ENCODE measurements around the gene RAB3GAP1.
"Not testable (repeated sequence)": the region's sequence is repeated elsewhere in the genome, so short reads cannot be mapped to it uniquely, and the experiment has no call there.

Gene RAB3GAP1

GRCh38 chr2:135097532-135098231 is 45.6 kb downstream of the RAB3GAP1 start:
- peaks cover 12% of the 10 kb centered on the region for H3K36me3 ChIP-seq
- no peak for DNase-seq
- no peaks in the 10 kb centered on the region for H3K9me3 ChIP-seq (ENCODE audit: severe bottlenecking)
- no peak overlapping the region for H3K4me3 ChIP-seq (ENCODE audit: low read depth, low read length)
- TF ChIP-seq, protein P1, sequence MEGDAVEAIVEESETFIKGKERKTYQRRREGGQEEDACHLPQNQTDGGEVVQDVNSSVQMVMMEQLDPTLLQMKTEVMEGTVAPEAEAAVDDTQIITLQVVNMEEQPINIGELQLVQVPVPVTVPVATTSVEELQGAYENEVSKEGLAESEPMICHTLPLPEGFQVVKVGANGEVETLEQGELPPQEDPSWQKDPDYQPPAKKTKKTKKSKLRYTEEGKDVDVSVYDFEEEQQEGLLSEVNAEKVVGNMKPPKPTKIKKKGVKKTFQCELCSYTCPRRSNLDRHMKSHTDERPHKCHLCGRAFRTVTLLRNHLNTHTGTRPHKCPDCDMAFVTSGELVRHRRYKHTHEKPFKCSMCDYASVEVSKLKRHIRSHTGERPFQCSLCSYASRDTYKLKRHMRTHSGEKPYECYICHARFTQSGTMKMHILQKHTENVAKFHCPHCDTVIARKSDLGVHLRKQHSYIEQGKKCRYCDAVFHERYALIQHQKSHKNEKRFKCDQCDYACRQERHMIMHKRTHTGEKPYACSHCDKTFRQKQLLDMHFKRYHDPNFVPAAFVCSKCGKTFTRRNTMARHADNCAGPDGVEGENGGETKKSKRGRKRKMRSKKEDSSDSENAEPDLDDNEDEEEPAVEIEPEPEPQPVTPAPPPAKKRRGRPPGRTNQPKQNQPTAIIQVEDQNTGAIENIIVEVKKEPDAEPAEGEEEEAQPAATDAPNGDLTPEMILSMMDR (IDR thresholded peaks at IDR 0.05; ENCODE audit: low read depth, low read length): no peak
- H3K27ac ChIP-seq: no peak overlapping the region
- no peaks in the 10 kb centered on the region for H3K27me3 ChIP-seq (ENCODE audit: insufficient read depth, low read depth, severe bottlenecking)

DNA sequence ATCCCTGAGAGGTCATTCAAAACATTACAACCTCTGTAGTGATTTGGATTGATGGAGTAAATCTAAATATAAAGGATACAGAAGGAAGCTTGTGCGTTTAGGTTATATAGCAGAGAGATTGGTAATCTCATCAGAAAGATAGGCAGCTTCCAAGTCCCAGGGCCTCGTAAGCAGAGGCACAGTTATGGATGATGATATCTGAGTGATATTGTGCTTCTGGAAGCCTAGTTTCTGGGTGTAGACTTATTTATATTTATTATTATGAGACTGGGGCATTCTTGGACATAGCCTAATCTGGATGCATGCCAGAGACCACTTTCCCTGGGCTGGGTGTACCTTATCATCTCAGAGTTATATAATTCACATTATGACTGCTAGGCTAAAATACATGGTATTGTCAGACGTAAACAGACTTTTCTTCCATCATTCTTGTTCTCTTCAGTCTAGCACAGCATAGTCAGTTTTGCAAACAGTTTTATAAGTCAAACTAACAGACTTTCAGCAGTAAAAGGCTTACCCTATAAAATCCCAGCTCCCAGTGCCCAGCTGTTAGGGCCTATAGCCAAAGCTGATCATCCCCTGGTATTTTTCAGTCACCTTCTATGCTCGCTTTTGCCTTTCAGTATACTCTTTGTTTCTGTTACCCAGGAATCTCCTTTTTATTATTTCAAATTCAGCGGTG is 47.9 kb downstream of the RAB3GAP1 start:
- no peak for DNase-seq
- H3K9me3 ChIP-seq (ENCODE audit: severe bottlenecking): peaks cover 3% of the 10 kb centered on the region
- no peak overlapping the region for H3K4me3 ChIP-seq (ENCODE audit: low read depth, low read length)
- H3K27me3 ChIP-seq (ENCODE audit: insufficient read depth, low read depth, severe bottlenecking): no peaks in the 10 kb centered on the region
- H3K27ac ChIP-seq: no peak overlapping the region
- TF ChIP-seq, protein P1 (IDR thresholded peaks at IDR 0.05; ENCODE audit: low read depth, low read length): no peak
- H3K36me3 ChIP-seq: peaks cover 13% of the 10 kb centered on the region

DNA sequence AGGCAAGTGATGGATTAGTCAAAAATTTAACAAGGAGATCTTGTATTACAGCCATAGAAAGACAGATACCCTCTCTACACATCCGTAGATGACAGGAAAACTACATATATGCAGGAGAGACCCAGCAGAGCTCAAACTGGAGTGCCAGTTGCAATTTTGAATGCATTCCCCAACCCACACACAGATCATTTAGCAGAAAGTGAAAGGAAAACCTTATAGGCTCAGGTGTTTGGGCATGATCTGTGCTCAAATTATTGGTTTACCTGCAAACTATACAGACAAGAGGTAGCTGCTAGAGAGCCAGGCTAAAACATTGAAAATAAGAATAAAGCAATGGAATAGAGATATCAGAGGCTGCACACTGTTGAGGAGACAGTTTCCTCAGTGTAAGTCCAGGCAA is 51.8 kb downstream of the RAB3GAP1 start:
- DNase-seq: no peak
- peaks cover 8% of the 10 kb centered on the region; the same call in 1 of the 2 replicates for H3K36me3 ChIP-seq
- H3K9me3 ChIP-seq (ENCODE audit: severe bottlenecking): peaks cover 3% of the 10 kb centered on the region
- TF ChIP-seq, protein P1 (IDR thresholded peaks at IDR 0.05; ENCODE audit: low read depth, low read length): no peak
- H3K27me3 ChIP-seq (ENCODE audit: insufficient read depth, low read depth, severe bottlenecking): no peaks in the 10 kb centered on the region
- H3K4me3 ChIP-seq (ENCODE audit: low read depth, low read length): no peak overlapping the region
- H3K27ac ChIP-seq: no peak overlapping the region

DNA sequence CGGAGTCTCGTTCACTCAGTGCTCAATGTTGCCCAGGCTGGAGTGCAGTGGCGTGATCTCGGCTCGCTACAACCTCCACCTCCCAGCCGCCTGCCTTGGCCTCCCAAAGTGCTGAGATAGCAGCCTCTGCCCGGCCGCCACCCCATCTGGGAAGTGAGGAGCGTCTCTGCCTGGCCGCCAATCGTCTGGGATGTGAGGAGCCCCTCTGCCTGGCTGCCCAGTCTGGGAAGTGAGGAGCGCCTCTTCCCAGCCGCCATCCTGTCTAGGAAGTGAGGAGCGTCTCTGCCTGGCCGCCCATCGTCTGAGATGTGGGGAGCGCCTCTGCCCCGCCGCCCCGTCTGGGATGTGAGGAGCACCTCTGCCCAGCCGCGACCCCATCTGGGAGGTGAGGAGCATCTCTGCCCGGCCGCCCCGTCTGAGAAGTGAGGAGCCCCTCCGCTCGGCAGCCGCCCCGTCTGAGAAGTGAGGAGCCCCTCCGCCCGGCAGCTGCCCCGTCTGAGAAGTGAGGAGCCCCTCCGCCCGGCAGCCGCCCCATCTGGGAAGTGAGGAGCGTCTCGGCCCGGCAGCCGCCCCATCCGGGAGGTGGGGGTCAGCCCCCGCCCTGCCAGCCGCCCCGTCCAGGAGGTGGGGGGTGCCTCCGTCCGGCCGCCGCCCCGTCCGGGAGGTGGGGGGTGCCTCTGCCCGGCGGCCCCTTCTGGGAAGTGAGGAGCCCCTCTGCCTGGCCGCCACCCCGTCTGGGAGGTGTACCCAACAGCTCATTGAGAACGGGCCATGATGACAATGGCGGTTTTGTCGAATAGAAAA is 53.6 kb downstream of the RAB3GAP1 start:
- H3K4me3 ChIP-seq (ENCODE audit: low read depth, low read length); H3K27me3 ChIP-seq (ENCODE audit: insufficient read depth, low read depth, severe bottlenecking); H3K9me3 ChIP-seq (ENCODE audit: severe bottlenecking); DNase-seq; H3K27ac ChIP-seq: not testable (repeated sequence)
- peaks cover 11% of the 10 kb centered on the region; the same call in 1 of the 2 replicates for H3K36me3 ChIP-seq

- peaks cover 37% of the 10 kb centered on the region for H3K36me3 ChIP-seq
- no peaks in the 10 kb centered on the region for H3K9me3 ChIP-seq (ENCODE audit: severe bottlenecking)
- DNase-seq: no peak
- no peak overlapping the region for H3K27ac ChIP-seq
- no peak overlapping the region for H3K4me3 ChIP-seq (ENCODE audit: low read depth, low read length)
- TF ChIP-seq, protein P1 (IDR thresholded peaks at IDR 0.05; ENCODE audit: low read depth, low read length): no peak
- no peaks in the 10 kb centered on the region for H3K27me3 ChIP-seq (ENCODE audit: insufficient read depth, low read depth, severe bottlenecking)
Observed at GRCh38 chr2:135113322-135113721, 61.2 kb downstream of the RAB3GAP1 start.

GRCh38 chr2:135119582-135119981 is 67.5 kb downstream of the RAB3GAP1 start:
- no peak overlapping the region for H3K27ac ChIP-seq
- H3K9me3 ChIP-seq (ENCODE audit: severe bottlenecking): no peaks in the 10 kb centered on the region
- no peak overlapping the region for H3K4me3 ChIP-seq (ENCODE audit: low read depth, low read length)
- no peak for DNase-seq
- H3K27me3 ChIP-seq (ENCODE audit: insufficient read depth, low read depth, severe bottlenecking): no peaks in the 10 kb centered on the region
- TF ChIP-seq, protein P1 (IDR thresholded peaks at IDR 0.05; ENCODE audit: low read depth, low read length): no peak
- H3K36me3 ChIP-seq: peaks cover 36% of the 10 kb centered on the region
